K562 (cell line): ENCODE results near the gene MAD1L1. TPM values are rescaled to one million over a fixed set of nuclear protein-coding genes. Genes with fewer than 3 reads are reported as not detected.

ENCODE experiments used
- ATAC-seq: fragments of 200-7000 bp; cut with Tn5 transposase; 3 replicates; pipeline ENCODE4 v1.9.1; 2020; ENCODE audit warnings: moderate library complexity
- BruUV-seq: library from RNA; stranded (reverse); fragments of 400-500 nt; replicated peaks from 2 replicates; lab custom pipeline; 2021; lab: Mats Ljungman, UMichigan
- CTCF ChIA-PET: fragments of 300-600 bp; formaldehyde crosslinking; extraction: SDS; loops from one replicate; lab custom pipeline; 2021; ENCODE audit warnings: low intra/inter-chr PET ratio; lab: Yijun Ruan, JAX
- POLR2A ChIA-PET: fragments of 300-600, 350-650 bp; sonication (Branson Sonifier 250); formaldehyde crosslinking; extraction: SDS; loops from one replicate; lab custom pipeline; 2021; ENCODE audit warnings: antibody characterized with exemption, inconsistent platforms; lab: Yijun Ruan, JAX
- DNase-seq, 4 experiments: peaks; one replicate each; pipeline versions ENCODE4 v3.0.0 to v3.0.0-alpha.2; 2011 to 2018; ENCODE audit warnings: low spot score in 3 of 4, mixed read lengths in 3 of 4; ENCODE audit errors: extremely low read depth in 1 of 4
- FAIRE-seq: peaks from 2 replicates; lab custom pipeline; 2011; peaks lifted over from hg19 to GRCh38; lab: Jason Lieb, UNC
- H2AFZ ChIP-seq: 2 replicates; pipeline ENCODE4 v1.6.0; 2011; ENCODE audit warnings: low read depth, low read length, control low read depth, inconsistent platforms
- H3K27ac ChIP-seq: fragments of 200-600 bp; 3 replicates; pipeline ENCODE4 v1.8.0; 2011; ENCODE audit warnings: low read depth, mild to moderate bottlenecking, control low read depth, inconsistent platforms, low read length, moderate library complexity, mixed read lengths; ENCODE audit errors: extremely low read depth
- H3K27me3 ChIP-seq, 2 experiments: fragments of 300-600 bp in 1 of 2; 2 replicates in 1 of 2; 3 replicates in 1 of 2; pipeline versions ENCODE4 v1.6.0 to v1.8.0; 2011; ENCODE audit warnings: inconsistent platforms in 2 of 2, low read length in 2 of 2, mild to moderate bottlenecking in 1 of 2, mixed read lengths in 1 of 2, moderate library complexity in 1 of 2; ENCODE audit not compliant: control insufficient read depth in 2 of 2, insufficient read depth in 2 of 2
- H3K36me3 ChIP-seq: fragments of 300-600 bp; 3 replicates; pipeline ENCODE4 v1.8.0; 2011; ENCODE audit warnings: mild to moderate bottlenecking, low read length, inconsistent platforms; ENCODE audit not compliant: control insufficient read depth, insufficient read depth
- H3K4me1 ChIP-seq, 2 experiments: fragments of 200-600 bp in 1 of 2; replicated peaks in 1 of 2; 2 replicates in 1 of 2; 3 replicates in 1 of 2; pipeline versions ENCODE4 v1.5.1 to v1.8.0; 2011; ENCODE audit warnings: inconsistent platforms in 2 of 2, low read length in 2 of 2, mild to moderate bottlenecking in 1 of 2, mixed read lengths in 1 of 2, moderate library complexity in 1 of 2; ENCODE audit not compliant: control insufficient read depth in 2 of 2, insufficient read depth in 2 of 2
- H3K4me2 ChIP-seq: 2 replicates; pipeline ENCODE4 v1.6.1; 2011; ENCODE audit warnings: low read length, control low read depth, inconsistent platforms, mixed read lengths; ENCODE audit not compliant: insufficient read depth
- H3K4me3 ChIP-seq: fragments of 200-600 bp; sonication (generic), shearing (Covaris generic); 2 replicates; pipeline ENCODE4 v1.5.1; 2016; ENCODE audit warnings: control low read depth, inconsistent platforms
- H3K79me2 ChIP-seq: fragments of 200-600 bp; 3 replicates; pipeline ENCODE4 v1.8.0; 2011; ENCODE audit warnings: low read length, inconsistent platforms; ENCODE audit not compliant: control insufficient read depth, insufficient read depth
- H3K9ac ChIP-seq, 2 experiments: 2 replicates each; pipeline versions ENCODE4 v1.6.0 to v1.6.1; 2011; ENCODE audit warnings: low read depth in 2 of 2, low read length in 2 of 2, control low read depth in 1 of 2, inconsistent platforms in 1 of 2, mild to moderate bottlenecking in 1 of 2, mixed read lengths in 1 of 2; ENCODE audit not compliant: insufficient read depth in 1 of 2
- H3K9me1 ChIP-seq: one replicate; pipeline ENCODE4 v1.6.0; 2011; ENCODE audit warnings: inconsistent platforms, mild to moderate bottlenecking, low read length, moderate library complexity; ENCODE audit not compliant: control insufficient read depth, insufficient read depth
- H3K9me3 ChIP-seq: replicated peaks from 2 replicates; pipeline ENCODE4 v1.5.1; 2011; ENCODE audit warnings: low read depth, low read length, inconsistent platforms; ENCODE audit not compliant: control insufficient read depth, insufficient read depth
- H4K20me1 ChIP-seq: replicated peaks from 2 replicates; pipeline ENCODE4 v1.6.1; 2011; ENCODE audit warnings: low read length, inconsistent platforms, mixed read lengths; ENCODE audit not compliant: control insufficient read depth, insufficient read depth
- BRD4 ChIP-seq: fragments of 200-600 bp; sonication (generic); IDR thresholded peaks from 2 replicates; pipeline ENCODE4 v1.6.1; 2017; ENCODE audit warnings: inconsistent platforms
- CCNT2 ChIP-seq: IDR thresholded peaks from 2 replicates; pipeline ENCODE4 v1.6.1; 2011; ENCODE audit warnings: borderline replicate concordance, low read depth, mild to moderate bottlenecking, moderate library complexity, mixed read lengths, low read length; ENCODE audit not compliant: insufficient read length; ENCODE audit errors: extremely low read depth
- FOS ChIP-seq: IDR thresholded peaks from 3 replicates; pipeline ENCODE4 v1.6.1; 2011; ENCODE audit not compliant: insufficient read length; ENCODE audit errors: extremely low read depth
- HDAC1 ChIP-seq, 2 experiments: fragments of 450-650 bp; IDR thresholded peaks; 2 replicates each; pipeline ENCODE4 v1.6.1; 2016 to 2017; ENCODE audit warnings: inconsistent platforms in 1 of 2, mild to moderate bottlenecking in 1 of 2, moderate library complexity in 1 of 2
- HMGXB4 ChIP-seq: sonication (generic); formaldehyde crosslinking; IDR thresholded peaks from 2 replicates; pipeline ENCODE4 v1.8.1; 2023; ENCODE audit warnings: mild to moderate bottlenecking, missing genetic modification reagents
- MCM3 ChIP-seq: fragments of 450-650 bp; IDR thresholded peaks from 2 replicates; pipeline ENCODE4 v1.6.1; 2016
- MTA1 ChIP-seq: fragments of 450-650 bp; IDR thresholded peaks from 2 replicates; pipeline ENCODE4 v1.6.1; 2017; ENCODE audit warnings: borderline replicate concordance
- MYNN ChIP-seq, 2 experiments: sonication (generic); formaldehyde crosslinking in 1 of 2; IDR thresholded peaks; 2 replicates each; pipeline versions ENCODE4 v1.5.0 to v1.6.1; 2016 to 2020; ENCODE audit warnings: antibody characterized with exemption in 1 of 2, missing genetic modification reagents in 1 of 2
- TAF7 ChIP-seq: fragments of 450-650 bp; IDR thresholded peaks from 2 replicates; pipeline ENCODE4 v1.6.1; 2016; ENCODE audit warnings: missing genetic modification characterization, missing compliant biosample characterization
- ZNF197 ChIP-seq: fragments of 200-800 bp; sonication (Bioruptor generic); IDR thresholded peaks from 2 replicates; pipeline ENCODE4 v1.6.1; 2016; ENCODE audit warnings: low read depth, missing genetic modification characterization, missing compliant biosample characterization
- ZNF347 ChIP-seq: fragments of 450-650 bp; formaldehyde crosslinking; IDR thresholded peaks from 2 replicates; pipeline ENCODE4 v1.4.0; 2020; ENCODE audit warnings: low read depth, mild to moderate bottlenecking, moderate library complexity
- ZNF586 ChIP-seq: fragments of 450-650 bp; formaldehyde crosslinking; conservative IDR thresholded peaks from 2 replicates; pipeline ENCODE4 v1.4.0; 2020; ENCODE audit warnings: mild to moderate bottlenecking, moderate library complexity
- ZNF589 ChIP-seq: fragments of 200-800 bp; sonication (Bioruptor generic); IDR thresholded peaks from 2 replicates; pipeline ENCODE4 v1.6.1; 2016; ENCODE audit warnings: low read depth, missing genetic modification characterization, missing compliant biosample characterization
- ZNF76 ChIP-seq: fragments of 250-450 bp; sonication (Bioruptor Pico); IDR thresholded peaks from 2 replicates; pipeline ENCODE4 v1.4.0; 2020; ENCODE audit warnings: mild to moderate bottlenecking, moderate library complexity, borderline replicate concordance
- WGBS: fragments of 100-300 bp; shearing (Covaris generic); methylation state at CpG from one replicate; pipeline ENCODE4 v1.1.6; 2016; ENCODE audit warnings: low coverage, mixed read lengths; ENCODE audit not compliant: insufficient coverage; ENCODE audit errors: missing lambda C conversion rate; 5-methylcytosine and 5-hydroxymethylcytosine counted together
- in situ Hi-C: fragments of 300-500 bp; cut with MboI; formaldehyde crosslinking; loops from 4 replicates; pipeline ENCODE4 v1.15.0; 2018; ENCODE audit warnings: inconsistent platforms, mixed read lengths
- intact Hi-C: fragments of 100-400 bp; cut with micrococcal nuclease; formaldehyde crosslinking; loops from 2 replicates; pipeline ENCODE4 v1.14.2; 2022
- polyA plus RNA-seq, 8 experiments: library from polyadenylated mRNA; depleted of rRNA in 4 of 8; stranded (reverse) in 5 of 8; unstranded in 3 of 8; fragments of >200 nt; fragmentation: Nextera tagmentation in 2 of 8; fragmentation: Illumina TruSeq in 1 of 8; extraction: Ambion mirVana in 2 of 8; extraction: Trizol in 1 of 8; gene quantifications; 2 replicates each; pipeline versions ENCODE4 v1.2.1 to v1.2.3, GENCODE V29; 2011 to 2014; ENCODE audit warnings: inconsistent platforms in 1 of 8, missing spikeins in 1 of 8
- total RNA-seq, 7 experiments: library from RNA; depleted of rRNA in 6 of 7; stranded (reverse); fragments of >200 nt in 6 of 7; fragmentation: Illumina TruSeq in 2 of 7; extraction: Trizol in 2 of 7; gene quantifications; 2 replicates each; pipeline versions ENCODE4 v1.2.1 to v1.2.3, GENCODE V29; 2011 to 2021; ENCODE audit warnings: low replicate concordance in 1 of 7

The MAD1L1 gene
- total and polyA plus RNA-seq, 9 of the 15 experiments (the other 6 are each of a cell fraction or from before 2014, with no cell fraction given), result 1.7 to 89.7 (median 18.0) TPM

GRCh38 chr7:1954366-1955004, 278.3 kb downstream of the MAD1L1 start (continued):
- TF ChIP-seq CCNT2 (no peak), MCM3 (no peak), ZNF589 (CRISPR knock-in tag) (no peak), FOS (no peak), TAF7 (tag) (no peak), ZNF586 (CRISPR knock-in tag) (no peak), HDAC1 (IDR thresholded peaks at IDR 0.05) (no peak), MTA1 (no peak)

- CTCF ChIA-PET, result no interaction called here
- TF ChIP-seq MYNN (IDR thresholded peaks at IDR 0.05), result no peak
- TF ChIP-seq MYNN (CRISPR knock-in tag; IDR thresholded peaks at IDR 0.05), result no peak
- TF ChIP-seq ZNF197 (CRISPR knock-in tag), result no peak
- no peak for TF ChIP-seq BRD4
- no peak for TF ChIP-seq HMGXB4 (CRISPR knock-in tag)
- no peak for TF ChIP-seq ZNF76 (CRISPR knock-in tag)
- TF ChIP-seq ZNF347 (CRISPR knock-in tag), result no peak
Observed at GRCh38 chr7:1953199-1954190, 279.2 kb downstream of the MAD1L1 start.

More at GRCh38 chr7:1953199-1954190, 279.2 kb downstream of the MAD1L1 start:
- Histone ChIP-seq H2AFZ (no peak overlapping the region), H3K27ac (no peak overlapping the region), H3K4me1 (peaks cover 15 to 88% of the 10 kb centered on the region in 2 experiments), H3K9me3 (no peaks in the 10 kb centered on the region), H3K9ac (no peak overlapping the region; a peak in 1 of 4 replicates), H3K4me2 (no peak overlapping the region), H3K79me2 (no peaks in the 10 kb centered on the region), H3K36me3 (peaks cover 9% of the 10 kb centered on the region; the same call in 1 of the 3 replicates), H3K4me3 (no peak overlapping the region), H3K27me3 (no peaks in the 10 kb centered on the region), H4K20me1 (no peaks in the 10 kb centered on the region), H3K9me1 (no peaks in the 10 kb centered on the region)
- BruUV-seq, result no TSS peak
- POLR2A ChIA-PET, result no interaction called here
- intact Hi-C loops, result no loop called here
- in situ Hi-C loops, result no loop called here
- WGBS, result 91% methylated on average over 32 of the region's 45 CpGs
- FAIRE-seq (no peak), DNase-seq (no peak), ATAC-seq (no peak)
